Uterus (tissue), 4 donors: Measurements from ENCODE around the gene AK2. TPM values are rescaled to one million over a fixed set of nuclear protein-coding genes. Genes with fewer than 3 reads are reported as not detected.

Experiments
- DNase-seq, 2 donors: peaks; one replicate each; pipeline ENCODE4 v3.0.0-alpha.2; 2019 to 2020
- H3K27ac ChIP-seq, 2 donors: fragments of 200-600 bp; sonication (generic); 1 replicate in 1 of 2; 2 replicates in 1 of 2; pipeline ENCODE4 v1.5.1; 2016 to 2018
- H3K27me3 ChIP-seq, 2 donors: fragments of 200-600 bp; sonication (generic); one replicate each; pipeline ENCODE4 v1.5.1; 2018 to 2019; ENCODE audit warnings: control low read depth in 1 of 2
- H3K36me3 ChIP-seq, 2 donors: fragments of 200-600 bp; sonication (generic); one replicate each; pipeline ENCODE4 v1.5.1; 2019; ENCODE audit warnings: control low read depth in 1 of 2
- H3K4me1 ChIP-seq, 2 donors: fragments of 200-600 bp; sonication (generic); one replicate each; pipeline ENCODE4 v1.5.1; 2018 to 2019; ENCODE audit warnings: control low read depth in 1 of 2
- H3K4me3 ChIP-seq, 2 donors: fragments of 200-600 bp; sonication (generic); 1 replicate in 1 of 2; 2 replicates in 1 of 2; pipeline ENCODE4 v1.5.1; 2018 to 2019; ENCODE audit warnings: mild to moderate bottlenecking in 1 of 2
- H3K9me3 ChIP-seq, 2 donors: fragments of 200-600 bp; sonication (generic); one replicate each; pipeline ENCODE4 v1.5.1; 2019; ENCODE audit warnings: control low read depth in 1 of 2
- POLR2A ChIP-seq, 2 donors: fragments of 450-650 bp; IDR thresholded peaks; one replicate each; pipeline ENCODE4 v1.6.1; 2016; ENCODE audit warnings: antibody characterized with exemption in 2 of 2, mild to moderate bottlenecking in 1 of 2, moderate library complexity in 1 of 2
- intact Hi-C: fragments of 100-400 bp; cut with DNase I; formaldehyde crosslinking; loops from one replicate; pipeline ENCODE4 v1.15.1; 2023; ENCODE audit warnings: low total_unique reads
- total RNA-seq, 4 donors: library from RNA; depleted of rRNA in 3 of 4; stranded (reverse); fragments of >200 nt in 3 of 4; gene quantifications; one replicate each; pipeline versions ENCODE4 v1.1.0 to v1.2.4, GENCODE V29; 2014 to 2023
- TF ChIP-seq, protein P1 (sequence below), 4 experiments: fragments of 200-600 bp in 2 of 4; fragments of 450-650 bp in 2 of 4; sonication (generic) in 2 of 4; IDR thresholded peaks; one replicate each; pipeline ENCODE4 v1.5.1; 2016 to 2019; ENCODE audit warnings: antibody characterized with exemption in 4 of 4, mild to moderate bottlenecking in 2 of 4, moderate library complexity in 1 of 4
- donor health status: DM: yes; HTN: yes; CAD: no.

The AK2 gene
- total RNA-seq, 4 donors from 2014 or later: 47.6 to 126 (median 89.2) TPM

DNA sequence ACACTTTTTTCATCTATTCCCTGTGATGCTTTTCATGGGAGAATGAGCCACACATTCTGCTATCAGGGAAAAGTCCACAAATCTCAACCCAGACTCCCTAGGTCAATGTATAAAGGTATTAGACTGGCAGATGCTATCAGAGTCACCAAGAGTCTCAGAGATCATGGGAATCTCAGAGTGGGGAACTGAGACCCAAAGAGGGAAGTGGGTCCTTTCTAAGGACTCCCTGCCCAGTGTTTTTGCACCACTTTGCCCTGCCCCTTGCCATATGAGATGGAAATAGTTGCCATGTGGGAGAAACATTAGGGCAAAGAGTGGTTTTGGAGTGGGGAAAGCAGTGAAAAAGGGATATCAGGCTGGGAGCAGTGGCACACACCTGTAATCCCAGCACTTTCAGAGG, 25.2 kb upstream of the AK2 start:
- no peak for DNase-seq
- Histone ChIP-seq H3K4me1 (no peaks in the 10 kb centered on the region), H3K36me3 (no peaks in the 10 kb centered on the region), H3K4me3 (no peak overlapping the region), H3K27me3 (no peaks in the 10 kb centered on the region), H3K9me3 (peaks cover 0 to 13% of the 10 kb centered on the region in 2 donors), H3K27ac (no peak overlapping the region)
- TF ChIP-seq, protein P1, sequence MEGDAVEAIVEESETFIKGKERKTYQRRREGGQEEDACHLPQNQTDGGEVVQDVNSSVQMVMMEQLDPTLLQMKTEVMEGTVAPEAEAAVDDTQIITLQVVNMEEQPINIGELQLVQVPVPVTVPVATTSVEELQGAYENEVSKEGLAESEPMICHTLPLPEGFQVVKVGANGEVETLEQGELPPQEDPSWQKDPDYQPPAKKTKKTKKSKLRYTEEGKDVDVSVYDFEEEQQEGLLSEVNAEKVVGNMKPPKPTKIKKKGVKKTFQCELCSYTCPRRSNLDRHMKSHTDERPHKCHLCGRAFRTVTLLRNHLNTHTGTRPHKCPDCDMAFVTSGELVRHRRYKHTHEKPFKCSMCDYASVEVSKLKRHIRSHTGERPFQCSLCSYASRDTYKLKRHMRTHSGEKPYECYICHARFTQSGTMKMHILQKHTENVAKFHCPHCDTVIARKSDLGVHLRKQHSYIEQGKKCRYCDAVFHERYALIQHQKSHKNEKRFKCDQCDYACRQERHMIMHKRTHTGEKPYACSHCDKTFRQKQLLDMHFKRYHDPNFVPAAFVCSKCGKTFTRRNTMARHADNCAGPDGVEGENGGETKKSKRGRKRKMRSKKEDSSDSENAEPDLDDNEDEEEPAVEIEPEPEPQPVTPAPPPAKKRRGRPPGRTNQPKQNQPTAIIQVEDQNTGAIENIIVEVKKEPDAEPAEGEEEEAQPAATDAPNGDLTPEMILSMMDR (IDR thresholded peaks at IDR 0.05): no peak
- TF ChIP-seq POLR2A (IDR thresholded peaks at IDR 0.05): no peak
- intact Hi-C loops: loop anchor here (10.0 kb wide), 1 partner anchor 137 kb away; no protein-coding TSS in a partner anchor

- Histone ChIP-seq H3K27ac (no peak overlapping the region), H3K9me3 (peaks cover 0 to 13% of the 10 kb centered on the region in 2 donors), H3K4me3 (no peak overlapping the region), H3K4me1 (no peaks in the 10 kb centered on the region), H3K36me3 (no peaks in the 10 kb centered on the region), H3K27me3 (no peaks in the 10 kb centered on the region)
- TF ChIP-seq, protein P1 (IDR thresholded peaks at IDR 0.05): no peak
- TF ChIP-seq POLR2A (IDR thresholded peaks at IDR 0.05): no peak
- intact Hi-C loops: loop anchor here (10.0 kb wide), 1 partner anchor 136 kb away; no protein-coding TSS in a partner anchor
- DNase-seq: no peak
These were observed 23.9 kb upstream of the AK2 start for GRCh38 chr1:33060579-33061083.

- no peaks in the 10 kb centered on the region for H3K4me1 ChIP-seq
- H3K4me3 ChIP-seq: no peak overlapping the region
- no peaks in the 10 kb centered on the region for H3K9me3 ChIP-seq
- intact Hi-C loops: no loop called here
- no peaks in the 10 kb centered on the region for H3K36me3 ChIP-seq
- no peaks in the 10 kb centered on the region for H3K27me3 ChIP-seq
- no peak for DNase-seq
- no peak for TF ChIP-seq POLR2A (IDR thresholded peaks at IDR 0.05)
- TF ChIP-seq, protein P1 (IDR thresholded peaks at IDR 0.05): no peak
- no peak overlapping the region for H3K27ac ChIP-seq
These were observed 20.4 kb upstream of the AK2 start for GRCh38 chr1:33057095-33057494.

GRCh38 chr1:33056426-33056825, 19.7 kb upstream of the AK2 start:
- no peak overlapping the region for H3K4me3 ChIP-seq
- intact Hi-C loops: no loop called here
- H3K9me3 ChIP-seq: no peaks in the 10 kb centered on the region
- no peak for TF ChIP-seq POLR2A (IDR thresholded peaks at IDR 0.05)
- TF ChIP-seq, protein P1 (IDR thresholded peaks at IDR 0.05): no peak
- H3K27me3 ChIP-seq: no peaks in the 10 kb centered on the region
- no peak overlapping the region for H3K27ac ChIP-seq
- H3K36me3 ChIP-seq: no peaks in the 10 kb centered on the region
- no peak for DNase-seq
- H3K4me1 ChIP-seq: no peaks in the 10 kb centered on the region

DNA sequence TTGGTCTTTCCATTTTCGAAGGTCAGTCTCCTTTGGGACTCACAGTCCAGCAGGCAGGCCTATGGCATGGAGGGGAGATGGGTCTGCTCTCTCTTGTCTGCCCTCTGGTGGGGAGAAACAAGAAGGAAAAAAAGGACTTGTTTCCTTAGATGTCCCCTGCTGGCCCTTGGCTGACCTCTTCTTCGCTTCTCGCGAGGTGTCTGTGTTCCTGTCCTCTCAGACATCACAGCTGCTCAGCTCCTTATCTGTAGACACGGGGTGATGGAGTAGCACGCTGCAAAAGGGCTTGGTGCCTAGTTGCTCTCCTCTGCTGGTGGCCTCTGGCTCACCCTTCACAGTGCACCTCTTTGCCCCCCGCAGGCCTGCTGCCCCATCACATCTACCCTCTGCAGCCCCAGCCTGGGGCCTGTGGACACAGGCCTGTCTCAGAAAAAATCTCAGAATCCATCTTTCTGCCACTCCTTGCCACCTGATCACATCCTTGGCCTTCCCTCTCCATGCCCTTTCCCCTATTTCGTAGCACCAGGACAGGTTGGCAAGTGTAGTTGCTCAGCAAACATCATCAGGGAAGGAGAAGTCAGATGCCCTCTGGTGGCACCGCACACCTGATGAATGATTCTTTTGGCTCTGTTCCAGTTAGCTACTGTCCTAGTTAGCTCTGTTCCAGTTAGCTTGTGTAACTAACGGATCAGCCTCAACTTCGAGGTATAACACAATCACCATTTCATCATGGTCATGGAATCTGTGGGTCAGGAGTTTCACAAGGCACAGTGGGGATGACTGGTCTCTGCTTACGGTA, 18.7 kb upstream of the AK2 start:
- intact Hi-C loops: no loop called here

More for the DNA sequence above, 18.7 kb upstream of the AK2 start:
- H3K36me3 ChIP-seq: no peaks in the 10 kb centered on the region
- no peaks in the 10 kb centered on the region for H3K27me3 ChIP-seq
- H3K4me3 ChIP-seq: no peak overlapping the region
- DNase-seq: peak; percentile 63 to 77
- H3K9me3 ChIP-seq: no peaks in the 10 kb centered on the region
- H3K27ac ChIP-seq: no peak overlapping the region
- no peaks in the 10 kb centered on the region for H3K4me1 ChIP-seq
- TF ChIP-seq, protein P1 (IDR thresholded peaks at IDR 0.05): peak; percentile 70 to 80 (median 72)
- no peak for TF ChIP-seq POLR2A (IDR thresholded peaks at IDR 0.05)
